Stimulated activated CD4-positive, alpha-beta T cell treated with anti-CD3 and anti-CD28 coated beads, Interleukin-1b, Interleukin-23, amount 100 ng/mL, for 24 hours (primary cell): ENCODE data around the gene APH1B.
"Not testable (repeated sequence)": the region's sequence is repeated elsewhere in the genome, so short reads cannot be mapped to it uniquely, and the experiment has no call there.

Experiments
- DNase-seq, 4 experiments: peaks; one replicate each; pipeline ENCODE4 v3.0.0-alpha.2; 2020; ENCODE audit warnings: low read depth in 4 of 4, low spot score in 1 of 4

APH1B gene

GRCh38 chr15:63329567-63330350 is 52.4 kb downstream of the APH1B start:
- no peak for DNase-seq

GRCh38 chr15:63330926-63331325 is 53.5 kb downstream of the APH1B start:
- no peak for DNase-seq

- DNase-seq: no peak
These were observed 54.1 kb downstream of the APH1B start for GRCh38 chr15:63331456-63331855.

- DNase-seq: no peak
These were observed 55.1 kb downstream of the APH1B start for GRCh38 chr15:63332367-63333124.

- no peak for DNase-seq
These were observed 57.4 kb downstream of the APH1B start for GRCh38 chr15:63334821-63335220.

- no peak for DNase-seq
These were observed 58.3 kb downstream of the APH1B start for GRCh38 chr15:63335543-63336240.

GRCh38 chr15:63337046-63337445 is 59.6 kb downstream of the APH1B start:
- no peak for DNase-seq

- DNase-seq: no peak
These were observed 60.8 kb downstream of the APH1B start for GRCh38 chr15:63338170-63338569.

GRCh38 chr15:63339006-63339766 is 61.8 kb downstream of the APH1B start:
- no peak for DNase-seq

- DNase-seq: no peak
These were observed 62.4 kb downstream of the APH1B start for GRCh38 chr15:63339836-63340235.

- no peak for DNase-seq
These were observed 62.9 kb downstream of the APH1B start for GRCh38 chr15:63340353-63340752.

- no peak for DNase-seq
These were observed 63.5 kb downstream of the APH1B start for GRCh38 chr15:63340878-63341277.

GRCh38 chr15:63341898-63342297 is 64.5 kb downstream of the APH1B start:
- no peak for DNase-seq

GRCh38 chr15:63342996-63343562 is 65.7 kb downstream of the APH1B start:
- DNase-seq: not testable (repeated sequence)

- DNase-seq: no peak
These were observed 67.5 kb downstream of the APH1B start for GRCh38 chr15:63344731-63345390.

GRCh38 chr15:63345391-63345752 is 68.0 kb downstream of the APH1B start:
- DNase-seq: no peak

GRCh38 chr15:63347074-63347857 is 69.9 kb downstream of the APH1B start:
- no peak for DNase-seq

- DNase-seq: no peak
These were observed 71.0 kb downstream of the APH1B start for GRCh38 chr15:63348392-63348791.

GRCh38 chr15:63349156-63349555 is 71.8 kb downstream of the APH1B start:
- DNase-seq: no peak

- DNase-seq: no peak
These were observed 72.2 kb downstream of the APH1B start for GRCh38 chr15:63349621-63350020.
